HG02970 (cell line): Measurements from ENCODE around the gene TPCN2.

Source experiments
- ATAC-seq: cut with Tn5 transposase; IDR thresholded peaks from one replicate; pipeline ENCODE4 v1.9.1; 2021; ENCODE audit warnings: mild to moderate bottlenecking, moderate library complexity, moderate number of reproducible peaks; ENCODE audit not compliant: unreplicated experiment, low FRiP score

The TPCN2 gene

GRCh38 chr11:69156673-69157155, 108.0 kb downstream of the TPCN2 start:
- no peak for ATAC-seq

DNA sequence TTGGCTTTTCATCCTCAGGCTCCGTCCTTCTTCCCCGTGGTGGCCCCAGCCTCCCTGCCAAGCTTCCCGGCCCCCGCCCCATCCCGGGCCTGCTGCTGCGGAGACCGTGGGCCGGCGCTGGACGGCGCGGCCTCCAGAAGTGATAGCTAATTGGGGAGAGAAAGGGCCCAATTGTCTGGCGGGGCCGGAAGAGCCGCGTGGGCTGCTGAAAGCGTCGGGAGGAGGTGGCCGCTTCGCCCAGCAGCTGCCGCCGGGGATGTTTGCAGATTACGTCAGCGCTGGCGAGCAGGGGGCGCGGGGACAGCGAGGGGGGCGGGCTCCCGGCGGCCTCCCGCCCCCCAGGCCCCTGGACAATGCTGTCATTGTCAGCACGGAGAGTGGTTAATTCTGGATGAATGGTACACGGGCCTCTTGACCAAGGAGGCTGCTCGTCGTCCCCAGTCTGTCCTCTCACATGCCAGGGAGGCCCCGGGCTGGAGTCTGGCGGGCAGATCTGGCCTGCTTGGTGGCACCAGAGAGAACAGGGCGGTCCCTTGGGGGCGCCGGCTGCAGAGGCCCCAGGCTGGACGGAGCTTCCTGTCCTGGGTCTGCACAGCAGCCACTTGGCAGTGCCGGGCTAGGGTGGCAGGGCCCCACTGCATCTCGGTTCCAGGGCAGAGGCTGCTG, 108.6 kb downstream of the TPCN2 start:
- ATAC-seq = no peak

- no peak for ATAC-seq
Measured at GRCh38 chr11:69157822-69158231, 109.1 kb downstream of the TPCN2 start.

GRCh38 chr11:69158301-69159149, 109.8 kb downstream of the TPCN2 start:
- no peak for ATAC-seq

GRCh38 chr11:69159150-69159852, 110.6 kb downstream of the TPCN2 start:
- no peak for ATAC-seq

DNA sequence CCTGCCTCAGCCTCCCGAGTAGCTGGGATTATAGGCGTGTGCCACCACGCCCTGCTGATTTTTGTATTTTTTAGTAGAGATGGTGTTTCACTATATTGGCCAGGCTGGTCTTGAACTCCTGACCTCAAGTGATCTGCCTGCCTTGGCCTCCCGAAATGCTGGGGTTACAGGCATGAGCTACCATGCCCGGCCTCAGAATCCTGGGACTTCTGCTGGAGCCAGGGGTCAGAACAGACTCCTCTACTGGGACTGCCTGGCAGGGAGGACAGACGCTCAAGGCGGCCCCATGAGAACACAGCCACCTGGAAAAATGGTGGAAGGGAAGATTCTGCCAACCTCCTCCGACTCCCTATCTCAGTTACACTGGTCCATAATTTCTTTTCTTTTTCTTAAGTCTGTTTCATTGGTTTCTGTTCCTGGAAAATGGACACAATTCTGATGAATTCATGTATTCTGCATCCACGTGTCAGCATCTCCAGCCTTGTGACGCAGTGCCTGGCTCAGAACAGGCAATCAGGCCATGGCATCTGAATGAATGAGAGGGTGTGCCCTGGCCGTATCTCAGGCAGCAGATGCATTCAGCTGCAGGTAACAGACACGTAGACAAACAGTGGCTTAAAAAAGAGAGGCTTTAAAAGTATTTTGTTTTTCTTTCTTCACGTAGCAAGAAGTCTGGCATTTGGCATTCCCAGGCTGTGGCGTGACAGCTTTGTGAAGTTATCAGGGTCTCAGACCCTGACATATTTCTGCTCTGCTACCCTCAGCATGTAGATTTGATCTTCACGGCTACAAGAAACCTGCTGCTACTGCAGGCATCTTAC, 111.8 kb downstream of the TPCN2 start:
- no peak for ATAC-seq

- no peak for ATAC-seq
Measured at GRCh38 chr11:69161117-69161407, 112.3 kb downstream of the TPCN2 start.

DNA sequence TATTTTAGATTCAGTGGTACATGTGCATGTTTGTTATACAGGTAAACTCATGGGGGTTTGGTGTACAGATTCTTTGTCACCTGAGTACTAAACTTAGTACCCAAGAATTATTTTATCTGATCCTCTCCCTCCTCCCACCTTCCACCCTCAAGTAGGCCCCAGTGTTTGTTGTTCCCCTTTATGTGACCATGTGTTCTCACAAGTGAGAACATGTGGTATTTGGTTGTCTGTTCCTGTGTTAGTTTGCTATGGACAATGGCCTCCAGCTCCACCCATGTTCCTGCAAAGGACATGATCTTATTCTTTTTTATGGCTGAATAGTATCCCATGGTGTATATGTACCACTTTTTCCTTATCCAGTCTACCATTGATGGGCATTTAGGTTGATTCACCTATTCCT, 113.8 kb downstream of the TPCN2 start:
- no peak for ATAC-seq

DNA sequence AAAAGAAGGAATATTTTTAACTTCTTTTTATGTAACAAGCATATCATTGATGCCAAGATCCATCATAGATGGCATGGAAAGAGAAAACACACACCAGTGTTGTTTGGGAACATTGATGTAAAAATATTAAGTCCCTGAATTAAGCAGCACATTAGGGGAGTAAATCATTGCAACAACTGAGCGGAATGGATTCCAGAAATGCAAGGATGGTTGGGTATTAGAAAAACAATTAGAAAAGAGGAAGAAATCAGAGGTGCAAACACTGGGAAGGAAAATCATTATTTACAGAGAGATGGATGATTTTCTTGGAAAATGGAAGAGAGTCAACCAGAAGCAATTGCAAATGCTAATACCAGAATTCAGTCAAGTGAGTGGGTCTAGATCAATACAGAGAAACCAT, 115.1 kb downstream of the TPCN2 start:
- ATAC-seq = no peak

- no peak for ATAC-seq
Measured at GRCh38 chr11:69164824-69165223, 116.1 kb downstream of the TPCN2 start.

GRCh38 chr11:69165775-69166174, 117.0 kb downstream of the TPCN2 start:
- no peak for ATAC-seq

DNA sequence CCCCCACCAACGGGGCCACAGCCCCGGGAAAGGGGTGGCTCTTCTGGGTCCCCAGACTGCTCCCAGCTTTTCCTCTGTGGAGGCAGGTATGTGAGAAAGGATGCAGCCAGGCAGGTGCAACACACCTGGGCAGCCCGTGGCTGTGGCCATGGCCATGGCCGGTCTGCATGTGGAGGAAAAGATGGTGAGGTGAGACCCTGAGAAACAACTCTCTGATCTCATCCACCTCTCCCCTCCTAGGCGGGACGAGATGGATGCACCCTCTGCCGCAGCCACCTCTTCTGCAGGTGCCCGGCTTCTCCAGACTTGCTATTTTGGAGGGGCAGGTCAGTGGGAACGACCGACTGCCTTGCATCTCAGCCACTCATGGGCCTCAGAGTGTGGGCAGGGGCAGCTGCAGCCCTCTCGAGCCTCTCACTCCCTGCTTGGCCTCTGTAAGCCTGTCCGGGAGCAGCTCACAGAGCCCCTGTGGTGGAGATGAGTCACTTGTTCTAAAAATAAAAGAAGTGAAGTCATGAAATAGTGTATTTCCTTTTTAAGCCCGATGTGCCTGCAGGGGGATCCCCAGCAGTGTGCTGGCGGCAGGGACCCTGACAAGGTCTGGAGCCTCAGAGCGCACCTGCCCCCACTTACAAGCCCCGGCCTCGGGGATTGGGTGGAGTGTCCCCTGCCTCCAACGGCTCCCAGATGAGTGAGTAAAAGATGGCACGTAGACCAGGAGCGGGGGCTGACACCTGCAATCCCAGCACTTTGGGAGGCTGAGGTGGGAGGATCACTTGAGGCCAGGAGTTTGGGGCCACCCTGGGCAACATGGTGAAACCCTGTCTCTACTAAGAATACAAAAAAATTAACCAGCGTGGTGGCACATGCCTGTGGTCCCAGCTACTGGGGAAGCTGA, 117.7 kb downstream of the TPCN2 start:
- peak; percentile 61 for ATAC-seq

- no peak for ATAC-seq
Measured at GRCh38 chr11:69167130-69167915, 118.6 kb downstream of the TPCN2 start.

DNA sequence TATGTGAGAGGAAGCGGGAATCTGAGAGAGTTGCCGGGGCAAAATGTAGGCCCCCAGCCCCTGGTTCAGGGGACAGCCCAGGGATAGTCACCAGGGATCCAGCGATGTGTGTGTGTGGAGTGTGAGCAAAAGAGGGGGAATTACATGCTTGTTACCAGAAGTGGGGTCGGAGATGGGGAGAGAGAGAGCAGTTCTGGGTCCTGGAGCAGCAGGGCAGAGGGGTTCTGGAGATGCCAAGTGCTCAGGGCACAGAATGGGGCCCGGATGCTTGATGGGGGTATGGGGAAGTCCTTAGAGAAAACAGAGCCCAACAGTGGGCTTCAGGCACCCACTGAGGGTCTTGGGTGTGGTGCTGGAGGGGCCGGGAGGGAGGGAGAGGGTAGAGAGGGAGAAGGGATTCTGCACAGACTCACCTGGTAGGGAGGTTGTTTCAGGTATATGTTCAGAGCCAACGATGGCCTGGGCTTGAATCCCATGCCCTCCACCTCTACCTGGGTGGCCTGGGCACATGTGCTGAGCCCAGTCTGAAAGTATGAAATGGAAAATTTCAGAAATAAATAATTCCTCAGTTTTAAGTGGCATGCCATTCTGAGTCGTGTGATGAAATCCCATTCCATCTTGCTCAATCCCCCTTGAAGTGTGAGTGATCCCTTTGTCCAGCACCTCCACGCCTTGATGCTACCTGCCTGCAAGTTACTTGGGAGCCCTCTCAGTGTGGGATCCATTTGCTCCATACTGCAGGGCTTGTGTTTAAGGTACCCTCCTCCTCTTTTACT, 119.4 kb downstream of the TPCN2 start:
- ATAC-seq = no peak

GRCh38 chr11:69169479-69169878, 120.7 kb downstream of the TPCN2 start:
- no peak for ATAC-seq

DNA sequence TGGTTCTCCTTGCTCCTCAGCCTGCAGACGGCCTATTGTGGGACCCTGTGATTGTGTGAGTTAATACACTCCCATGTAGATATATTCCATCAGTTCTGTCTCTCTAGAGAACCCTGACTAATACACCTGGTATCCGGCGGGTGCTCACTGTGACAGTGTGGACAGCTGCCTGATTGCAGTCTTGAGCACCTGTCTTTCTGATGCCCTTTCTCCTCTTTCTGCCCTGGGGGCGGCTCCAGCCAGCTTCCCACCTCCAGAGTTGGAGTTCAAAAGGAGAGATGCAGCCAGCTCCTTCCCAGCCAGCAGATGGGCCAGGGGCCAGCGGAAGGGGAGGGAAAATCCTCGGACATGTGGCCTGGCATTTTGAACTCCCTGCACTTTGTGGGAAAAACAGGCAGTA, 122.0 kb downstream of the TPCN2 start:
- no peak for ATAC-seq

- ATAC-seq = no peak
Measured at GRCh38 chr11:69171476-69172240, 122.9 kb downstream of the TPCN2 start.
